K562 (cell line): ENCODE measurements around the gene IFNA17. TPM values are rescaled to one million over a fixed set of nuclear protein-coding genes. Genes with fewer than 3 reads are reported as not detected.

Experiments used
- HNRNPK ChIP-seq: fragments of 200-400 bp; formaldehyde crosslinking; IDR thresholded peaks from one replicate; pipeline ENCODE4 v1.6.1; 2018; ENCODE audit warnings: mild to moderate bottlenecking, low read depth, low read length; ENCODE audit not compliant: poor library complexity, severe bottlenecking
- NKRF ChIP-seq: fragments of 450-650 bp; IDR thresholded peaks from 2 replicates; pipeline ENCODE4 v1.6.1; 2016; ENCODE audit warnings: borderline replicate concordance
- RHOXF2B ChIP-seq: fragments of 250-450 bp; sonication (Bioruptor Pico); conservative IDR thresholded peaks from 2 replicates; pipeline ENCODE4 v1.5.1; 2021
- SIX5 ChIP-seq, 2 experiments: IDR thresholded peaks; 2 replicates each; pipeline ENCODE4 v1.6.1; 2011; ENCODE audit warnings: low read length in 2 of 2, borderline replicate concordance in 1 of 2, low read depth in 1 of 2, mild to moderate bottlenecking in 1 of 2, moderate library complexity in 1 of 2; ENCODE audit not compliant: insufficient read depth in 1 of 2
- TFAP4 ChIP-seq: sonication (generic); formaldehyde crosslinking; IDR thresholded peaks from 2 replicates; pipeline ENCODE4 v1.8.0; 2022; ENCODE audit warnings: missing genetic modification reagents, mild to moderate bottlenecking, moderate library complexity, borderline replicate concordance
- ZNF695 ChIP-seq: fragments of 450-650 bp; formaldehyde crosslinking; IDR thresholded peaks from 2 replicates; pipeline ENCODE4 v1.4.0; 2020; ENCODE audit warnings: mild to moderate bottlenecking, moderate library complexity
- polyA plus RNA-seq, 8 experiments: library from polyadenylated mRNA; depleted of rRNA in 4 of 8; stranded (reverse) in 5 of 8; unstranded in 3 of 8; fragments of >200 nt; fragmentation: Nextera tagmentation in 2 of 8; fragmentation: Illumina TruSeq in 1 of 8; extraction: Ambion mirVana in 2 of 8; extraction: Trizol in 1 of 8; gene quantifications; 2 replicates each; pipeline versions ENCODE4 v1.2.1 to v1.2.3, GENCODE V29; 2011 to 2014; ENCODE audit warnings: inconsistent platforms in 1 of 8, missing spikeins in 1 of 8
- total RNA-seq, 7 experiments: library from RNA; depleted of rRNA in 6 of 7; stranded (reverse); fragments of >200 nt in 6 of 7; fragmentation: Illumina TruSeq in 2 of 7; extraction: Trizol in 2 of 7; gene quantifications; 2 replicates each; pipeline versions ENCODE4 v1.2.1 to v1.2.3, GENCODE V29; 2011 to 2021; ENCODE audit warnings: low replicate concordance in 1 of 7

The IFNA17 gene
- total and polyA plus RNA-seq, 9 of the 15 experiments (the other 6 are each of a cell fraction or from before 2014, with no cell fraction given) = not detected

DNA sequence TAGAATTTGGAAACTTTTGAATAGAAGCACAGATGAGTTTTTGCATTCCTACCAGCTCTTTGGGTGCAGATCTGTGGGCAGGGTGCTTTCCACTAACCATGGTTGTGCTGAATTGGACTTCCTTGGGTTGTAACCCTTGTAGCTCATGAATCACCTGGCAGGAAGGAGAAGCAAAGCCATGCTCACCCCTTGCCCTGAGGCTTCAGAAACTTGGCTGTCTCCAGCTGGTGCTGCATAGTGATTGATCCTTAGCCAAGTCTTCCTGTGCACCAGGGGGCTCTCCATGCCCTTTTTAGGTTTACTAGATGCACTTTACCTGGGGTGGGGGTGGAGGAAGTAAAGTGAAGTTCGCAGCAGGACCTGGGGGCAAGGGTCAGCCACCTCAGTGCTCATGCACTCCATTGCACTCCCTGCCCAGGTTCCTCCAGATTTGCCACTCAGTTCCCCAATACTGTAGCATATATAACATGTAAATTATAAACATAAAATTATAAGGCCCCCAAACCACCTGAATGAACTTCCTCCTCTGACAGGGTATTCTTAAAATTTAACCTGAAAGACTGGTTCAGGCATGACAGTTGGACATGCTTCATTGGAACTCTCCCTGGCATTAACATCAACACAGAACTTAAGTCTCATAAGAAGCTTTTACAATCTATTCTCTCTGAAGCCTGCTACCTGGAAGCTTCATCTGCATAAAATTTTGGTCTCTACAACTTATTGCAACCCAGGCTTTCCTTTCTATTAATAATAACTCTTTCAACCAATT, 37.6 kb upstream of the IFNA17 start (continued):
- TF ChIP-seq HNRNPK (no peak), TFAP4 (no peak), ZNF695 (CRISPR knock-in tag) (no peak), SIX5 (IDR thresholded peaks at IDR 0.05; ENCODE audit: borderline replicate concordance in 1 of 2, insufficient read depth in 1 of 2, low read depth in 1 of 2, low read length in 2 of 2) (no peak), RHOXF2B (CRISPR knock-in tag) (no peak), NKRF (no peak)
